Urothelium cell line (cell line): ENCODE measurements around the gene RBM46.

Source experiments
- DNase-seq: peaks from one replicate; pipeline ENCODE4 v3.0.0; 2011; ENCODE audit warnings: low spot score, mixed read lengths
- FAIRE-seq: peaks from 2 replicates; lab custom pipeline; 2011; peaks lifted over from hg19 to GRCh38; lab: Jason Lieb, UNC

RBM46 gene

GRCh38 chr4:154781126-154781982 lies at the start of gene RBM46:
RBM46 (plus strand) TSS chr4:154781272; CDS start chr4:154796753, 15,481 bp downstream.
- DNase-seq (no peak), FAIRE-seq (no peak)

GRCh38 chr4:154731756-154732155 lies 49.3 kb upstream of the RBM46 start:
- FAIRE-seq: no peak
- DNase-seq: no peak

- FAIRE-seq (no peak), DNase-seq (no peak)
Observed at GRCh38 chr4:154732669-154733068, 48.4 kb upstream of the RBM46 start.

DNA sequence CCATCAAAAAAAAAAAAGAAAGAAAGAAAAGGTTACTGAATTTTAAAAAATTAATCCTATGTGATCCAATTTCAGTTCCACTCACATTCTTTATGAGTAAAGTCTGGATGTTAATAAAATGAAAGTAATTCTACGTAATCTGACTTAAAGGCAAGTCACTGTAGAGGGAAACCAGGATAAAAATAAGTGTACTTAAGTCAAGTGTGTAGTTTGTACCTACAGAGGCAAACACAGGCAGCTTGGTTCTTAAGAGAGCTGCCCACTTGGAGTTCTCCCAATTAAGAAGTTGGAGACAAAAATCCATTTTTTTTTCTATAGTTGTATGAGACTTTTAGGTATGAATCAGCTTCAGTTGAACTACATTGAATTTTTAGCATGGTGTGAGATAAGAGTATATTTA lies 44.3 kb upstream of the RBM46 start:
- FAIRE-seq (no peak), DNase-seq (no peak)

- DNase-seq: peak; percentile 32
- no peak for FAIRE-seq
Observed at GRCh38 chr4:154738426-154738825, 42.6 kb upstream of the RBM46 start.

GRCh38 chr4:154739111-154739510 lies 42.0 kb upstream of the RBM46 start:
- DNase-seq: no peak
- no peak for FAIRE-seq

GRCh38 chr4:154740462-154740861 lies 40.6 kb upstream of the RBM46 start:
- DNase-seq (no peak), FAIRE-seq (no peak)

DNA sequence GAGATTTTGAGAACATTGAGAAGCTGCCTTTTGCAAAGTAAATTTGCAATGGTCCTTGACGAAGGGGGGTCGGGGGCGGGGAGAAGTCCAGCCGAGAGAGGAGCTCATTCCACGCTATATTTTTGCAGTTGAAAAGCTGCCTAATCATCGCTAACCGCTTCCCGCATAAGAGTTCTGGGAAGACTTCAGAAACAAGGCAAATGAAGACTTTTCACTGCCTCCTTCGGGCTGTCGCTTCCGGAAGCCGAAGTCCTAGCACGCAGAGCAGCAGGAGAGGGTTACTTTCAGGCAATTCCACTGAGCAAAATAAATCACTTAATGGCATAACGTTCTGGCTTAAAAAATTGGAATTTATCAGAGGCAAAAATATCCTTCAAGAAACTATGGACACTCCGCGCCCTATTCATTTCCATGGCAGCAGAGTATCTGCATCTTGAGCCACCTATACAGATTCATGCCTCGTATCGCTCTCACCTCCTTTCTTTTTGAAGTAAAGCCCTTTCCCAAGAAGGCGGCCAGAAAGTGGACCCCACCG lies 39.9 kb upstream of the RBM46 start:
- no peak for DNase-seq

DNA sequence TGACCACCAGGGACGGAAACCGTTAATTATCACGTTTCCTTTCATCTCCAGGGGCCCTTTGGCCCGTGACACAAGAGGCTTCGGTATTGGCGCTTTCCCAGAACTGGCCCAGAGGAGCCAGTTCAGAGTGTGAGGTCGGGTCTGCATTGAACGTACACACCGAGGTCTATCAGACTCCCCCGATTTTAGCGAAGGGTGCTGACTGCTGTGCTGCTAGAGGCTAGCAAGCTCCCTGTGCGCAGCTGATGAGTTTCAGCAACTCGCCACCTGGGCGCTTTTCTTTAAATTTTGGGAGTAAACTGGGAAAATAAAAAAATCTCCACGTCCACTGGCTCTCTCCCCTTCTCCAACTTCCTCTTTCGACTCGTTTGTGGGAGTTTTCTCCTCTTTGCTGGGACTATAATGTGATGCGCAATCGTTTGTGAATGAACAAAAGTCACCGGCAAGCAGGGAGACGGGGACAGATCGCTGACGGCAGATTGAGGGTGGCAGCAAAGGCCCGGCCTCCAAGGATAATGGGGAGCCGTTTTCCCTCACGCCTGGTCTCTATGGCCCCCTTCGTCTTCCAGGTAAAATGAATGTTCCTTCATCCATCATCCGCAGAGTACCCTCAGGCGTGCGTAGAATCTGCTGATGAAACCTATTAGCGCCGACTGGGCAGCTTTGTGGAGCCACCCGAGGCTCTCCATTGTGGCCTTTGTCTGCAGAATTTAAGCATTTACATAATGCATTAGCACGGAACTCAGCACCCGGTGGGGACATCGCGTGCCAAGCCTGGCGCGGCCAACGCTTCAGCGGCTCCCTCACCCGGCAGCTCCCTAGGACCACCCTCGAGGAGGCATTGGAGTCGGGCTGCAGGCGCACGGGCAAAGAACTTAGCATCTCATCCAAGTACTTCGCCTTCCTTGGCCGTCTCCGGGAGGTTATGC lies 38.9 kb upstream of the RBM46 start:
- no peak for DNase-seq
- no peak for FAIRE-seq

More for the DNA sequence above, 39.9 kb upstream of the RBM46 start:
- FAIRE-seq: no peak

DNA sequence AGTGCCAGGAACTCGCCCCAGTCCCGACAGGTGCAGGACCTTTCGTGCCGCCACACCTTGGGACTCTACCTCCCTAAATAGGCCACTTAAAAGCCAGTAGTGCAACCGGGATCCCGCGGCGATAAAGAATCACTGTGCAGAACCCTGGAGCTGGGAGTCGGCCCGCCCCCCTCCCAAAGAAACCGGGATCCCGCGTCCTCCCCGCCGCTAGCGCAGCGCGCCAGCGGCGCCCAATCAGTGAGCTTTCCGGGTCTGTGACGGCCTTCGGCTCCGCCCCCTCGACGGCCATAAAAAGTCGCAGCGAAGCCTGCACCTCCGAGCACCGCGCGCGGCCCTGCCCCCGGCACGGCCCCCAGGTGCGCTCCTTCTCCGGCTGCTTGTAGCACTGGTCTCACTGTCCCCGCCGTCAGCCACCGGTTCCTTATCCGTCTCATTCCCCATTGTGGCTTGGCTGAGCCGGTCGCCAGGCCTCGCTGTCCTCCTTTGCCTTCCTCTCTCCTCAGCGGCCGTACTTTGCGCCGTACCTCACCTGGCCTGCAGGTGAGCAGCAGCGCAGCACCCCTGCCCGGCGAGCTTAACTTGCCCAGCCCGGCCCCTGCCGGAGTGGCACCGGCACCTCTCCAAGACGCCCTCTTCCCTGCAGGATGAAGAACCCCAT lies 37.3 kb upstream of the RBM46 start, which contains the start of gene LRAT:
TSS of gene LRAT (plus strand) at position 318 of the 658 bp plus-strand sequence. CDS start at position 645, 327 bp downstream.
- DNase-seq: no peak
- no peak for FAIRE-seq

GRCh38 chr4:154744341-154744926 lies 36.6 kb upstream of the RBM46 start:
- FAIRE-seq: no peak
- DNase-seq: no peak

DNA sequence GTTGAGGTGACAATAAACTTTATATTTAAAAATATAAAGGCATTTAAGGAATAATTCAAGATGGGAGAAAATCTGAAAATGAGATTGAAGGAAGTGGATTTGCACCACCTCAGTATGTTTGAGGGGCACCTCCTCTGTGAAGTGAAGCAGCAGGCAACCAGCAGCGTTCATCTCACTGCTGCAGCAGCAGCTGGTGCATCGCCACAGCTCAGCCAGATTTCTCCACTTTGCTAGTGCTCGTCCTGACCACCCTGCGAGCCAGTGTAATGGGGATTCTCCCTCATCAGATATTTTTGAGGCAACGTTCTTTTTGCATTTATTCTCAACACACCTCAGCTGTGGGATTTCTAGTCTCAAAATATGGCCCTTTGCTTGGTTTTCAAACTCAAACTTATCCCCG lies 23.4 kb upstream of the RBM46 start:
- FAIRE-seq: no peak
- DNase-seq: no peak

GRCh38 chr4:154760895-154761294 lies 20.2 kb upstream of the RBM46 start:
- no peak for DNase-seq
- no peak for FAIRE-seq

- DNase-seq: no peak
- FAIRE-seq: no peak
Observed at GRCh38 chr4:154778264-154778663, 2.8 kb upstream of the RBM46 start.

DNA sequence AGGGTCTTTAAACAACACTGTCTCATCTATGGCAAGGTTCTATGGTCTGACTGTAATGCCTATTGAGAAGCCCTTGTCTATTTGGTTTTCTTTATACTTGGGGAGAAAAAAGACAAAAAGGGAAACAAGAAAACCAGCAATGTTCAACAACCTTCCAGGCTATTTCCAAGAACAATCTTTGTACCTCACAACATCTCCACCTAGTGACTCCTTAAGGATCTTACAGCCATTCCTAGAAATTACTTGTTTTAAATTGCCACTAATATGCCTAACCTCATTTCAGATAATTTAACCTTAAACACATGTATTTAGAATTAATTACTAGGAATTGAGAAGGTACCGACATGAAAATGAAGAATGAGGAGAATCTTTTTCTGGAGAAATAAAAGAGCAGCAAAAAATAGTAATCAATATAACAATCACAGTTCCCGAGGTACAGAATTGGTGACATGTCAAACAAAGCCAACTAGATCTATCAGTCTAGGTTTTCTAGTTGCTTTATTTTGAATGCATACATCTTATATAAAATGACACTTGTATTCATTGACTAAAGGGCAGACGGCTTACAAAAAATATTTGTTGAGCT lies 1.6 kb upstream of the RBM46 start:
- FAIRE-seq (no peak), DNase-seq (peak; percentile 17)

- no peak for FAIRE-seq
- no peak for DNase-seq
Observed at GRCh38 chr4:154781983-154782293, 866 bp downstream of the RBM46 start.

- FAIRE-seq (no peak), DNase-seq (no peak)
Observed at GRCh38 chr4:154807042-154807630, 26.1 kb downstream of the RBM46 start.

GRCh38 chr4:154818230-154818629 lies 37.2 kb downstream of the RBM46 start:
- FAIRE-seq (no peak), DNase-seq (no peak)

DNA sequence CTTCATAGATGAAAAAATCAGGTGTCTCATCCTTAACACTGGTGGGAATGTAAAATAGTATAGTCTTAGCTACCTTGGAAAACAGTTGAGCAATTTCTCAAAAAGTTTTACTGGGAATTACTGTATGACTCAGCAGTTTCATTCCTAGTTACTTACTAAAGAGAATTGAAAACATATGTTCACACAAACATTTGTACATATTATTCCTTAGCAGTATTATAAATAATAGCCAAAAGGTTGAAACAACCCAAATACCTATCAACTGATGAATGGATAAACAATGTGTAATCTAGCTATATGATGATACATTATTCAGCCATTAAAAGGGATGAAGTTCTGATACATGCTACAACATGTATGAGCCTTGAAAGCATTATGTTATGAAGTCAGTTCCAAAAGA lies 41.7 kb downstream of the RBM46 start:
- no peak for DNase-seq
- FAIRE-seq: no peak

DNA sequence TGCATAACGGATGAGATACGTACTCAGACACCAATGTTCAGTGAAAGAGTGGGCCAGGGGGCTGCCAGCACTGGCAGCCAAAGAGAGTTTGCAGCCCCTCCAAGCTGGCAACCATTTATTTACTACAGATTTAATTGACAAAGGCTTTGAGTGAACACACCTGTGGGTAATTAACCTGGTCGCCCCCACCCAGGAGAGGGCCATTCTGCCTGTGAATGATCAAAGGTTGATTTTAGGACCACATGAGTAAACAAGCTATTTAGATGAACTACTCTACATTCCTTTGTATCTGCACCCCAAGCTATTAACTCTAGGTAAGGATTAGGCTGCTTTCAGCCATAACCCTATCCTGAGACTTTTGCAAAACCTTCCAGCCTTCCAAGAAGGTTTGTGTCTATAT lies 55.0 kb downstream of the RBM46 start:
- FAIRE-seq: no peak

More for the DNA sequence above, 55.0 kb downstream of the RBM46 start:
- DNase-seq: no peak
